BE2C (cell line): ENCODE measurements around the gene PRR16.

Experiments used
- DNase-seq: peaks from one replicate; pipeline ENCODE4 v3.0.0-alpha.2; 2020
- H3K27me3 ChIP-seq: fragments of 250-450 bp; sonication (Bioruptor Pico); 2 replicates; pipeline ENCODE4 v1.5.1; 2020; ENCODE audit warnings: mild to moderate bottlenecking
- H3K36me3 ChIP-seq: fragments of 250-450 bp; sonication (Bioruptor Pico); 2 replicates; pipeline ENCODE4 v1.5.1; 2020; ENCODE audit warnings: mild to moderate bottlenecking
- H3K4me1 ChIP-seq: fragments of 250-450 bp; sonication (Bioruptor Pico); 2 replicates; pipeline ENCODE4 v1.5.1; 2020
- H3K4me3 ChIP-seq: 2 replicates; pipeline ENCODE4 v1.5.1; 2011; ENCODE audit warnings: low read depth, low read length
- H3K9me3 ChIP-seq: fragments of 250-450 bp; sonication (Bioruptor Pico); 2 replicates; pipeline ENCODE4 v1.5.1; 2020
- TF ChIP-seq, protein P1 (sequence below): IDR thresholded peaks from 2 replicates; pipeline ENCODE4 v1.5.1; 2012; ENCODE audit warnings: mild to moderate bottlenecking, low read depth, low read length

PRR16 gene

DNA sequence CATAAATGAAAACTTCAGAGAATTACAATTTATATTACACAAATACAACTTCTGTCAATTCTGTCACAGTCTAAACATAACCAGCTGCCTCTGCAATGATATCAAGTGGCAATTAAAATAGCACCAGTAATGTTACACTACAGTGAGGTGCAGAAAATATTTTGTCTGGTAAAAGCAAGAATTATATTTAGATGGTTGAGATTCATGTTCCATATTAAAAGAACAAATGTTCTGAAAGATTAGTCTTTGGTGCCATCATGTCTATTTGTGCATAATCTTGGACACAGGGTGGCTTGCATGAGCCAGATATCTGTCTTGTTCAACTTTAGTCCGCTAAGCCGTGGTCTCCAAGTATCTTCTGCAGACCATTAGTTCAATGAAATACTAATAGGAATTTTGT is 29.0 kb upstream of the PRR16 start:
- Histone ChIP-seq H3K4me1 (no peaks in the 10 kb centered on the region), H3K36me3 (no peaks in the 10 kb centered on the region), H3K27me3 (no peaks in the 10 kb centered on the region), H3K9me3 (no peaks in the 10 kb centered on the region), H3K4me3 (no peak overlapping the region)
- TF ChIP-seq, protein P1, sequence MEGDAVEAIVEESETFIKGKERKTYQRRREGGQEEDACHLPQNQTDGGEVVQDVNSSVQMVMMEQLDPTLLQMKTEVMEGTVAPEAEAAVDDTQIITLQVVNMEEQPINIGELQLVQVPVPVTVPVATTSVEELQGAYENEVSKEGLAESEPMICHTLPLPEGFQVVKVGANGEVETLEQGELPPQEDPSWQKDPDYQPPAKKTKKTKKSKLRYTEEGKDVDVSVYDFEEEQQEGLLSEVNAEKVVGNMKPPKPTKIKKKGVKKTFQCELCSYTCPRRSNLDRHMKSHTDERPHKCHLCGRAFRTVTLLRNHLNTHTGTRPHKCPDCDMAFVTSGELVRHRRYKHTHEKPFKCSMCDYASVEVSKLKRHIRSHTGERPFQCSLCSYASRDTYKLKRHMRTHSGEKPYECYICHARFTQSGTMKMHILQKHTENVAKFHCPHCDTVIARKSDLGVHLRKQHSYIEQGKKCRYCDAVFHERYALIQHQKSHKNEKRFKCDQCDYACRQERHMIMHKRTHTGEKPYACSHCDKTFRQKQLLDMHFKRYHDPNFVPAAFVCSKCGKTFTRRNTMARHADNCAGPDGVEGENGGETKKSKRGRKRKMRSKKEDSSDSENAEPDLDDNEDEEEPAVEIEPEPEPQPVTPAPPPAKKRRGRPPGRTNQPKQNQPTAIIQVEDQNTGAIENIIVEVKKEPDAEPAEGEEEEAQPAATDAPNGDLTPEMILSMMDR, result no peak
- DNase-seq, result no peak

DNA sequence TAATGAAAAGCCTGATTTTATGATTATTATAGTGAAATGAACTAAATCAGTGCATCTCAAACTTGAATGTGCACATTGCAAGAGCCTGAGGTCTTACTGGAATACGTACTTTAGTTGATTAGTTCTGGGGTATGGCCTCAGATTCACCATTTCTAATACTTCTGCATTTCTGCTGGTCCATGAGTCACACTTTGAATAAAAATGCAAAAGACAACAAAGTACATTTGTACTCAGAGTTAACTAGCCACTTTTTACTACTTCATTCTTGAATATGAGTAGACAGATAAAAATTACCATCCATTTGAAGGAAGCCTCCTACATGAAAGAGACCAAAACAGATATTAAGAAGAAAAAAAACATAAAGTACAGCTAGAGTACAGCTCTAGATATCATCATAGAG is 27.1 kb upstream of the PRR16 start:
- Histone ChIP-seq H3K27me3 (no peaks in the 10 kb centered on the region), H3K4me3 (no peak overlapping the region), H3K36me3 (no peaks in the 10 kb centered on the region), H3K9me3 (no peaks in the 10 kb centered on the region), H3K4me1 (no peaks in the 10 kb centered on the region)
- TF ChIP-seq, protein P1, result no peak
- DNase-seq, result no peak

DNA sequence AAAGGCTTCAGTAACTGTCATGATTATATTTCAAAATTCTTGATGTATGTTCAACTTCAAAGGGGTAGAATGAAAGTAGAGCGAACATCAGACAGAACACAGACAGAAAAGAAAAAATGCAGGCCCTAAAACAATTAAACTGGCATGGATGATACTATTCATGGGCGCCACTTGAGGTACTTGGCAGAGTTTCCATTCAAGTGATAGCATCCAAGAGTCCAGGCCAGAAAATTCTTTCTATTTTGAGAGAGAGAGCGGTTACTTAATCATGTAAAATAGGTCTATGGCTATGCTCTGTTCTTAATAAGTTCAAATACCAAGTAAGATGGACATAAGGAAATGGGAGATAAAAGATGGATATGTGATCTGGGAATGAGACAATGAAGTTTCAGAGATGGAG is 21.4 kb upstream of the PRR16 start:
- H3K4me3 ChIP-seq, result no peak overlapping the region
- no peaks in the 10 kb centered on the region for H3K27me3 ChIP-seq
- no peak for DNase-seq
- TF ChIP-seq, protein P1, result no peak
- no peaks in the 10 kb centered on the region for H3K9me3 ChIP-seq
- 0 out of 2 replicates have a peak, but pooled peaks cover 2% of the 10 kb centered on the region for H3K4me1 ChIP-seq
- no peaks in the 10 kb centered on the region for H3K36me3 ChIP-seq

DNA sequence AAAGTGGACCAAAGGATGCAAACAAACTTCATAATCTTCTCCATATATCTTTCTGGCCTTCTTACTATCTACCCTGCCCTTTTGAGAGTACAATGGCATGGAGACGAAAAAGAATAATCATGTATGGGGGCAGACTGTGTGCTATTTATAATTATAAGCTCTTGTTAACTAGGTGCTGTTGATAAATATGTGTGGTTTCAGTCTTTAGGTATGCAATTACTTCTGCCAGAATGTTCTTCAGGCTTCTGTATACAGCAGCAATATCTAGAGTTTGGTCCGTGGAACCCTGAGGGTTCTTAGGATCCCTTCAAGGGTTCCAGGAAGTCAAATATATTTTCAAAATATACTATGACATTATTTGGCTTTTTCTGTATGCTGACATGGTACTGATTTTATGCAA is 20.5 kb upstream of the PRR16 start:
- Histone ChIP-seq H3K27me3 (no peaks in the 10 kb centered on the region), H3K4me1 (0 out of 2 replicates have a peak, but pooled peaks cover 4% of the 10 kb centered on the region), H3K4me3 (no peak overlapping the region), H3K9me3 (no peaks in the 10 kb centered on the region), H3K36me3 (no peaks in the 10 kb centered on the region)
- TF ChIP-seq, protein P1, result no peak
- no peak for DNase-seq

DNA sequence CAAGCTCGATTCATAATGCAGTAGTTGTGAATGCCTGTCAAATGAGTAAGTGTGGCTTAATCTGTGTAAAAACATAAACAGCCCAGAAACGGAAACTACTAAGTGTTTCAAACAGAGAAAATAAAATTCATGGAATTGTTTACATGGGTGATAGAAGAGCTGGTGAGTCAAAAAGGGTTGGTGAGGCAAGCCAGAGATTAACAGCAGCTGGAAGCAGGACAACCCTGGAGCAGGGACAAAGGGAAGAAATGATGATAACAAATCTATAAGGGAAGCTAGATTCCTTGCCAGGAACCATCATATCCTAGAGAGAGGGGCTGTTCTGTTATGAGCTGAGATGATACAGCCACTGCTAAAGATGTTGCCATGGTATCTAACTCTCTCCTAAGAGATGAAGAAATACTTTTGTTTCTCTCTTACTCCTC is 18.0 kb upstream of the PRR16 start:
- H3K4me1 ChIP-seq, result 0 out of 2 replicates have a peak, but pooled peaks cover 4% of the 10 kb centered on the region
- TF ChIP-seq, protein P1, result no peak
- no peaks in the 10 kb centered on the region for H3K36me3 ChIP-seq
- no peak overlapping the region for H3K4me3 ChIP-seq
- no peaks in the 10 kb centered on the region for H3K27me3 ChIP-seq
- H3K9me3 ChIP-seq, result no peaks in the 10 kb centered on the region
- DNase-seq, result no peak

DNA sequence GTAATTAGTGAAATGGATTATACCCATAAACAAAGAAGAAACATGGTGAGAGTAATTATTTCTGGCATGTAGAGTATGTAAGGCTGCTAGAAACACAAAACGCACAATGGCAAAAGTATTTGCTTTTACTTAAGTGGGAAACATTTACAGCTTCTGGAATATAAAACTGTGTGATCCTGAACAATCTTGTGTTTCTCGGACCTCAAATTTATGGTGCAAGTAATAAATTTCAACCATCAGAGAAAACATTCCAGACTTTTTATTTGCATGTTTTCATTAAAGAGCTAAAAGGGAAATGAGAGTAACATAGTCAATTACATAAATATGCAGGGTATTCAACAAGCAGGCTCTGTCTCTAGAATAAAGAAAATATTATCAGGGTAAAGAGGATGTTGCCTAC is 17.2 kb upstream of the PRR16 start:
- DNase-seq, result no peak
- TF ChIP-seq, protein P1, result no peak

More for the DNA sequence above, 17.2 kb upstream of the PRR16 start:
- no peaks in the 10 kb centered on the region for H3K27me3 ChIP-seq
- no peaks in the 10 kb centered on the region for H3K36me3 ChIP-seq
- H3K9me3 ChIP-seq, result no peaks in the 10 kb centered on the region
- H3K4me3 ChIP-seq, result no peak overlapping the region
- 0 out of 2 replicates have a peak, but pooled peaks cover 4% of the 10 kb centered on the region for H3K4me1 ChIP-seq
